Transverse colon (tissue), 4 donors: ENCODE results near the gene SLC6A7.

Source experiments
- POLR2A ChIP-seq: fragments of 450-650 bp; IDR thresholded peaks from one replicate; pipeline ENCODE4 v1.6.1; 2016; ENCODE audit warnings: antibody characterized with exemption, mild to moderate bottlenecking, moderate library complexity
- POLR2AphosphoS5 ChIP-seq, 3 donors: sonication (generic); formaldehyde crosslinking; IDR thresholded peaks; one replicate each; pipeline ENCODE4 v1.6.1; 2016; ENCODE audit warnings: antibody characterized with exemption in 3 of 3
- TF ChIP-seq, protein P1 (sequence below), 5 experiments: fragments of 200-600 bp in 3 of 5; fragments of 450-650 bp in 2 of 5; sonication (generic) in 3 of 5; IDR thresholded peaks; 1 replicate in 2 of 5; 2 replicates in 3 of 5; pipeline ENCODE4 v1.5.1; 2016 to 2017; ENCODE audit warnings: antibody characterized with exemption in 5 of 5, inconsistent platforms in 3 of 5, mild to moderate bottlenecking in 2 of 5, moderate library complexity in 1 of 5

- TF ChIP-seq, protein P1, sequence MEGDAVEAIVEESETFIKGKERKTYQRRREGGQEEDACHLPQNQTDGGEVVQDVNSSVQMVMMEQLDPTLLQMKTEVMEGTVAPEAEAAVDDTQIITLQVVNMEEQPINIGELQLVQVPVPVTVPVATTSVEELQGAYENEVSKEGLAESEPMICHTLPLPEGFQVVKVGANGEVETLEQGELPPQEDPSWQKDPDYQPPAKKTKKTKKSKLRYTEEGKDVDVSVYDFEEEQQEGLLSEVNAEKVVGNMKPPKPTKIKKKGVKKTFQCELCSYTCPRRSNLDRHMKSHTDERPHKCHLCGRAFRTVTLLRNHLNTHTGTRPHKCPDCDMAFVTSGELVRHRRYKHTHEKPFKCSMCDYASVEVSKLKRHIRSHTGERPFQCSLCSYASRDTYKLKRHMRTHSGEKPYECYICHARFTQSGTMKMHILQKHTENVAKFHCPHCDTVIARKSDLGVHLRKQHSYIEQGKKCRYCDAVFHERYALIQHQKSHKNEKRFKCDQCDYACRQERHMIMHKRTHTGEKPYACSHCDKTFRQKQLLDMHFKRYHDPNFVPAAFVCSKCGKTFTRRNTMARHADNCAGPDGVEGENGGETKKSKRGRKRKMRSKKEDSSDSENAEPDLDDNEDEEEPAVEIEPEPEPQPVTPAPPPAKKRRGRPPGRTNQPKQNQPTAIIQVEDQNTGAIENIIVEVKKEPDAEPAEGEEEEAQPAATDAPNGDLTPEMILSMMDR (IDR thresholded peaks at IDR 0.05), result no peak
- no peak for TF ChIP-seq POLR2A
- no peak for TF ChIP-seq POLR2AphosphoS5 (IDR thresholded peaks at IDR 0.05)
Observed at GRCh38 chr5:150234576-150235499, 45.0 kb downstream of the SLC6A7 start.
